Endothelial cell of umbilical vein (primary cell): Measurements from ENCODE around the gene TAS2R30. TPM values are rescaled to one million over a fixed set of nuclear protein-coding genes. Genes with fewer than 3 reads are reported as not detected.

Experiments
- BruUV-seq: library from RNA; stranded (reverse); fragments of 400-500 nt; replicated peaks from 2 replicates; lab custom pipeline; 2021; lab: Mats Ljungman, UMichigan
- CTCF ChIA-PET: fragments of 300-600, 350-600 bp; sonication (Branson Sonifier 250); formaldehyde crosslinking; loops from one replicate; lab custom pipeline; 2021; ENCODE audit warnings: antibody characterized with exemption, inconsistent platforms; lab: Charles Lee
- POLR2A ChIA-PET: fragments of 300-600, 350-600 bp; sonication (Branson Sonifier 250); formaldehyde crosslinking; loops from one replicate; lab custom pipeline; 2021; ENCODE audit warnings: antibody characterized with exemption, inconsistent platforms; lab: Charles Lee
- DNase-seq: peaks from one replicate; pipeline ENCODE4 v3.0.0-alpha.2; 2011; ENCODE audit warnings: low read depth, low spot score
- FAIRE-seq: peaks from 2 replicates; lab custom pipeline; 2011; peaks lifted over from hg19 to GRCh38; lab: Jason Lieb, UNC
- H2AFZ ChIP-seq: 2 replicates; pipeline ENCODE4 v1.6.0; 2012; ENCODE audit warnings: low read depth, low read length, control low read depth, inconsistent platforms
- H3K27ac ChIP-seq: 2 replicates; pipeline ENCODE4 v1.5.1; 2011; ENCODE audit warnings: low read depth, mild to moderate bottlenecking, control low read depth, low read length, moderate library complexity; ENCODE audit not compliant: insufficient read depth
- H3K27me3 ChIP-seq, 2 experiments: 2 replicates each; pipeline versions ENCODE4 v1.6.0 to v1.6.1; 2011; ENCODE audit warnings: low read length in 2 of 2, mixed read lengths in 1 of 2; ENCODE audit not compliant: control insufficient read depth in 2 of 2, insufficient read depth in 2 of 2
- H3K36me3 ChIP-seq, 2 experiments: 2 replicates in 1 of 2; 3 replicates in 1 of 2; pipeline ENCODE4 v1.5.1; 2011; ENCODE audit warnings: low read length in 2 of 2, mild to moderate bottlenecking in 1 of 2, moderate library complexity in 1 of 2; ENCODE audit not compliant: control insufficient read depth in 2 of 2, insufficient read depth in 2 of 2; ENCODE audit errors: extremely low read depth in 1 of 2
- H3K4me1 ChIP-seq: 3 replicates; pipeline ENCODE4 v1.5.1; 2011; ENCODE audit warnings: mild to moderate bottlenecking, low read length; ENCODE audit not compliant: control insufficient read depth, insufficient read depth; ENCODE audit errors: extremely low read depth
- H3K4me2 ChIP-seq: 2 replicates; pipeline ENCODE4 v1.6.1; 2011; ENCODE audit warnings: low read length, control low read depth, mixed read lengths; ENCODE audit not compliant: insufficient read depth
- H3K4me3 ChIP-seq, 3 experiments: fragments of 200-600 bp in 1 of 3; sonication (generic), shearing (Covaris generic) in 1 of 3; replicated peaks in 1 of 3; 2 replicates each; pipeline ENCODE4 v1.5.1; 2011 to 2016; ENCODE audit warnings: control low read depth in 3 of 3, low read length in 3 of 3, mild to moderate bottlenecking in 2 of 3, inconsistent platforms in 1 of 3, low read depth in 1 of 3, moderate library complexity in 1 of 3; ENCODE audit not compliant: insufficient read depth in 1 of 3
- H3K79me2 ChIP-seq: 2 replicates; pipeline ENCODE4 v1.6.0; 2012; ENCODE audit warnings: low read length, inconsistent platforms; ENCODE audit not compliant: control insufficient read depth, insufficient read depth
- H3K9ac ChIP-seq: replicated peaks from 2 replicates; pipeline ENCODE3; 2011; ENCODE audit warnings: low read length, control low read depth; ENCODE audit not compliant: insufficient read depth; ENCODE audit errors: extremely low read depth
- H3K9me1 ChIP-seq: replicated peaks from 3 replicates; pipeline ENCODE4 v1.6.0; 2011; ENCODE audit warnings: mild to moderate bottlenecking, low read length; ENCODE audit not compliant: control insufficient read depth, insufficient read depth; ENCODE audit errors: extremely low read depth
- H3K9me3 ChIP-seq: replicated peaks from 2 replicates; pipeline ENCODE4 v1.5.1; 2012; ENCODE audit warnings: low read length, inconsistent platforms; ENCODE audit not compliant: control insufficient read depth, insufficient read depth
- H4K20me1 ChIP-seq: replicated peaks from 2 replicates; pipeline ENCODE3; 2011; ENCODE audit warnings: mild to moderate bottlenecking, low read length; ENCODE audit not compliant: control insufficient read depth, insufficient read depth; ENCODE audit errors: extremely low read depth
- CTCF ChIP-seq, 2 donors: IDR thresholded peaks; 1 replicate in 1 of 2; 2 replicates in 1 of 2; pipeline ENCODE4 v1.5.1; 2011; ENCODE audit warnings: low read length in 2 of 2, mild to moderate bottlenecking in 2 of 2, moderate library complexity in 2 of 2, control low read depth in 1 of 2, inconsistent platforms in 1 of 2, low read depth in 1 of 2; ENCODE audit not compliant: insufficient read depth in 1 of 2; ENCODE audit errors: extremely low read depth in 1 of 2
- EZH2 ChIP-seq: IDR thresholded peaks from 2 replicates; pipeline ENCODE4 v1.6.1; 2012; ENCODE audit warnings: borderline replicate concordance, low read depth, mild to moderate bottlenecking, moderate library complexity, low read length, inconsistent platforms; ENCODE audit not compliant: severe bottlenecking
- FOS ChIP-seq: IDR thresholded peaks from 2 replicates; pipeline ENCODE4 v1.6.1; 2011; ENCODE audit warnings: mild to moderate bottlenecking, low read length, moderate library complexity, borderline replicate concordance; ENCODE audit not compliant: insufficient read depth
- GATA2 ChIP-seq: IDR thresholded peaks from 2 replicates; pipeline ENCODE4 v1.7.0; 2011; ENCODE audit warnings: low read depth, mild to moderate bottlenecking, moderate library complexity, mixed read lengths, low read length; ENCODE audit not compliant: insufficient read length, insufficient read depth
- MAX ChIP-seq: IDR thresholded peaks from 2 replicates; pipeline ENCODE4 v1.6.1; 2011; ENCODE audit not compliant: insufficient read depth, insufficient read length
- MYC ChIP-seq: IDR thresholded peaks from one replicate; pipeline ENCODE4 v1.6.1; 2011; ENCODE audit warnings: mild to moderate bottlenecking, low read depth, low read length
- POLR2A ChIP-seq: IDR thresholded peaks from 2 replicates; pipeline ENCODE4 v1.6.1; 2012; ENCODE audit warnings: low read depth, mild to moderate bottlenecking, control low read depth, low read length
- dilution Hi-C: fragments of 300-500 bp; cut with MboI; formaldehyde crosslinking; loops from one replicate; pipeline ENCODE4 v1.15.0; 2019; ENCODE audit warnings: low sequenced_read_pairs; ENCODE audit not compliant: extremely low pct_ligation_motif_present
- intact Hi-C: fragments of 100-400 bp; cut with micrococcal nuclease; formaldehyde crosslinking; loops from one replicate; pipeline ENCODE4 v1.10.0; 2022
- polyA plus RNA-seq, 4 experiments: library from polyadenylated mRNA; depleted of rRNA in 3 of 4; stranded (reverse) in 3 of 4; unstranded in 1 of 4; fragments of >200 nt; gene quantifications; 2 replicates each; pipeline versions ENCODE4 v1.2.1 to v1.2.3, GENCODE V29; 2011 to 2012; ENCODE audit warnings: missing spikeins in 1 of 4
- total RNA-seq: library from RNA; stranded (reverse); gene quantifications from 2 replicates; pipeline ENCODE4 v1.2.3, GENCODE V29; 2021

TAS2R30 gene
- total and polyA plus RNA-seq, 2 donors (not counting 3 experiments of a cell fraction or from before 2014, with no cell fraction given), result 0.26 to 5.2 TPM

GRCh38 chr12:11162502-11162901 lies 28.1 kb upstream of the TAS2R30 start:
- no TSS peak for BruUV-seq
- peaks cover 0 to 12% of the 10 kb centered on the region in 2 experiments for H3K36me3 ChIP-seq
- no peak overlapping the region for H3K4me3 ChIP-seq
- no peak for TF ChIP-seq EZH2
- no peak for TF ChIP-seq MAX
- no peak for TF ChIP-seq CTCF (IDR thresholded peaks at IDR 0.05; ENCODE audit: extremely low read depth in 1 of 2, insufficient read depth in 1 of 2, low read depth in 1 of 2, low read length in 2 of 2)
- no peak for TF ChIP-seq MYC
- no peak for TF ChIP-seq POLR2A
- no peak for TF ChIP-seq GATA2
- TF ChIP-seq FOS, result no peak
- dilution Hi-C loops, result no loop called here
- POLR2A ChIA-PET, result interaction anchor here (1.0 kb wide), 1 partner anchor 9 kb away, joined by 4 read pairs; the partner anchor contains the start of gene SMIM10L1
- peaks cover 4% of the 10 kb centered on the region for H4K20me1 ChIP-seq
- H3K4me1 ChIP-seq, result no peaks in the 10 kb centered on the region
- intact Hi-C loops, result no loop called here
- no peak overlapping the region for H3K4me2 ChIP-seq
- no peaks in the 10 kb centered on the region for H3K27me3 ChIP-seq
- H3K27ac ChIP-seq, result no peak overlapping the region
- CTCF ChIA-PET, result interaction anchor here (0.9 kb wide), 1 partner anchor 37 kb away, joined by 3 read pairs; no protein-coding TSS in a partner anchor
- DNase-seq (no peak), FAIRE-seq (no peak)
- H3K79me2 ChIP-seq, result peaks cover 92% of the 10 kb centered on the region
- H3K9me3 ChIP-seq, result no peaks in the 10 kb centered on the region
- H3K9me1 ChIP-seq, result peaks cover 4% of the 10 kb centered on the region
- no peak overlapping the region for H2AFZ ChIP-seq
- no peak overlapping the region for H3K9ac ChIP-seq
